ENCODE data around the gene MAN1B1.
"Not testable (repeated sequence)": the region's sequence is repeated elsewhere in the genome, so short reads cannot be mapped to it uniquely, and the experiment has no call there.

Gene MAN1B1

DNA sequence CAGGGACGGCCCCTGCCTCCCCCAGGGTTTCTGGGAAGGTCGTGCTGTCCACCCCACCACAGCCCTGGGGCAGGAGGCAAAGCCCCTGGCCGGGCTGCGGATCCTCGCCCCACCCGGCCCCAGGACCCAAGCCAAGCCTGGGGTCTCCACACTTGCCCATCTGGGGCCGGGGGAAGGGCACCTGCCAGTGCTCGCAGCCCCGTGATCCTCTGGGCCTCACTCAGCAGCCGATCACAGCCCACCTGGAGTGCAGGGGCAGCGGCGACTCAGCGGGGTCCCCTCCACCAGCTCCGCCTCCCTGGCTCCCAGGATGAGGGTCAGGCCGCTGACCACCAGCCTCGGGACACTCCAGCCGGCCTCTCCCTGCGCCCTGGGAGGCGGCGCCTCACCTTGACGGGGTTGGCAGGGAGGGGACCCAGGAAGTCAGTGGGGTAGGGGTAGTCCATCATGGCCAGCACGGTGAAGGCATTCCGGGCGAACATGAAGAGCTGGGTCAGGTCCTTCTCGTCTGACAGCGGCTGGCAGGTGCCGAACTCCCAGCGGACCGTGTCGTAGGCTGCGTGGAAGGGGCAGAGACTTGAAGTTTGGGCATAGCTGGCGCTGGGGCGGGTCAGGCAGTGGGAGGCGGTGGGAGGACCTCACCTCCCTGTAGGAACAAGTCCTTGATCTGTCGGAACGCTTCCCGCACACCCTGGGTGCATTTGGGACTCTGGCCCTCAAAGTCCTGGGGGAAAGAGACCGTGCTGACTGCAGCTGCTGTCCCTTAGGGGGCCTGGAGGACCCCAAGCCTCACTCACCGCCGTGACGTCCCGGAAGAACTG is 26.0 kb downstream of the MAN1B1 start:
- no peak for DNase-seq

DNA sequence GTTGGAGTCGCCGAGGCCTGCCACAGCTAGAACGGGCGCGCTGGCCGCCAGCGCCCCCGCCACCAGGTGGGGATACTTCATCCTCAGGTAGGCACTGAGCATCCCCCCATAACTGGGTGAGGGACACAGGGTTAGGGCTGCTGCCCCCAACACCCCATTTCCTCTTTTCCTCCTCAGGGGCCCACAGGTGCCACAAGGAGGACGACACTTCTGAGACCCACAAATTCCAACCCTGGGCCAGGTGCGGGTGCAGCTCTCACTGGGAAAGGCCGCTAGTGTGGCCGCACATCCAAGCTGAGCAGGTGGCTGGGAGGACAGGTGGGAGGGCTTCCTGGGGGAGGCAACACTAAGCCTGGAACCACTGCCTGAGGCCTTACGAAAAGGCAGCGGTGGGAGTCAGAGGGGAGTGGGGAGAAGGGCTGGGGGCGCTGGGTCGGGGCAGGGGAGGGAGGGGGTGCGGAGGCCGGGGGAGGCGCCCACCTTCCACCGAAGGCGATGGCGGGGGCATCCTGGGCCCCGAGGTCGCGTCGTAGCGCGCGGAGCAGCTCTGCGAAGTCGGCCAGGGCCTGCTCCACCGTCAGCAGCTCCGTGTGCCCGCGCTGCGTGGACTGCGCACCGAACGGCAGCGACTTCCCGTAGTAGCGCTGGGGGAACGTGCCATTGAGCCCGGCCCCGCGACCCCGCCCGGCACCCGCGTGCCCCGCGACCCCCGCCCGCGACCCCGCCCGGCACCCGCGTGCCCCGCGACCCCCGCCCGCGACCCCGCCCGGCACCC is 26.8 kb downstream of the MAN1B1 start:
- DNase-seq = peak; percentile 35

DNA sequence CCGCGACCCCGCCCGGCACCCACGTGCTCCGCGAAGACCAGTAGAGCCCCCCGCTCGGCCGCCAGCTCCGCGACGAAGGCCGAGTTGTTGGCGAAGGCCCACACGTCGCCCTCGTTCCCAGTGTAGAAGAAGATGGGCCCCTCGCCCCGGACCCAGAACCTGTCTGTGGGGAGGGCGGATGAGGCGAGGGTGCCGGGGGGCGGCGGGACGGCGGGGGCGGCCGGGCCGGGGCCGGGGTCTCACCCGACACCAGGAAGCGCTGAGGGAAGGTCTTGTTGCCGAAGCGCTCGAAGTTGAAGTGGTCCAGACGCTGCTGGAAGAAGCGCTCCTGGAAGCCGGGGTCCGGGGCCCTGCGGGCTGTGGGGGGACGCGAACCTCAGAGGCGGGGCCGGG is 27.4 kb downstream of the MAN1B1 start:
- DNase-seq = peak; percentile 42

DNA sequence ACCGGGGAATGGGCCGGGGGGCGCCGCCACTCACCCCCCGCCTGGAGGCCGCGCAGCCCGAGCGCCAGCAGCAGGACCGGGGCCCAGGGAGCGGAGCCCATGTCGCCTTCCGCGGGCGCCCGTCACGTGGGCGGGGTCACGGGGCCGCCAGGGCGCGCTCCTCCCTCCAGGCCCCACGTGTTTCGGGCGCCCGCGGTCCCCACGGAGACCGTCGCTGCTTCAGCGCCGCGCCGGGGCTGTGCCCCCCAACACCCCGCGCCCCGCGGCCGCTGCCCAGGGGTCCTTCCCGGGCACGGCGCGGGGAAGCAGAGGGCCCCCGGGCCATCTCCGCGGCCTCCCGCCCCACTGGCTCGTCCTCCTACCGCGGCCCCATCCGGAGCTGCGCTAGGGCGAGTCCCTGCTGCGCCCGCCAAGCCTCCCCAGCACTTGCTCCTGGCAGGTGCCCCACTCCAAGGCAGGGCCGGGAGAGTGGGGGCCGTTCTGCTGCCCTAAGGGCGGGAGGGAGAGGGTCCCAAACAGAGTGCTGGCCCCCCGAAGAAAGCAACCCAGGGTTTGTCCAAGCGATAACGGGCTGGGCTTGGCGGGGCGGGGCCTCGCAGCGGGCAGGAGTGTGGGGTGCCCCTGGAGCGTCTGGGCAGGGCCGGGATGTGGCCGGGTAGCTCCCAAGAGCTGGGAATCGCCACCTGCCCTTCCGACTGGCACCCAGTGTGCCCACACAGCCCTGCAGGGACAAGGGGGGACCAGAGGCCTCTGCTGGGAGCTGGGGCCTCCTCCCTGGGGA is 28.0 kb downstream of the MAN1B1 start, which contains the start of gene DPP7:
Gene DPP7 (minus strand): TSS at position 121 of the 781 bp plus-strand sequence. CDS start 20 bp downstream, at position 101.
- DNase-seq = peak; percentile 70

DNA sequence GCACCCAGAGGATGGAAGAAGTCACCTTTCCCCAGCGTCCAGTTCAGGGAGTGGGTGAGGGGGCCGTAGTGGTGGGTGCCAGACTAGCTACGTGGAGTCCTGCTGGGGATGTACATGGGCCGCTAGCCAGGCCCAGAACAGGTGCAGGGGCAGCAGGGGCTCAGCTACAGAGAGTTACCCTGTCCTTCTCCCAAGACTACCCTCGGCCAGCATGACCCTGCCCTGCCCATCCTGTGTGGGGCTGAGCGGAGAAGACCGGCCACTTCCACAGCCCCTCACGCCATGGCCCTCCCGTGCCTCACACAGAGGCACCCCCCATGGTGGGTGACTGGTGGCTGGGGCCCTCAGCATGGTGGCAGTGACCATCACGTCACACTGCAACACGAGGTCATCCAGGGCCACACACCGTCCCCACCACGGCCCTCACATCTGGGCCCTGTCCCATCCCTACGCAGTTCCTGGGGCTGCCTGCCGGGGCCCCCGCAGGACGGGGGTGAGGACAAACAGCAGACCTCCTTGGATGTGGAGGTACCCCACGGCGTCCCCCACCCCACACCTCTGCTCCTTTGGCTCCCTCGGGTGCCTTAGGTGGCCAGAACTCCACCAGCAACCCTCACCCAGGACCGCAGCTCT is 28.7 kb downstream of the MAN1B1 start:
- no peak for DNase-seq

DNA sequence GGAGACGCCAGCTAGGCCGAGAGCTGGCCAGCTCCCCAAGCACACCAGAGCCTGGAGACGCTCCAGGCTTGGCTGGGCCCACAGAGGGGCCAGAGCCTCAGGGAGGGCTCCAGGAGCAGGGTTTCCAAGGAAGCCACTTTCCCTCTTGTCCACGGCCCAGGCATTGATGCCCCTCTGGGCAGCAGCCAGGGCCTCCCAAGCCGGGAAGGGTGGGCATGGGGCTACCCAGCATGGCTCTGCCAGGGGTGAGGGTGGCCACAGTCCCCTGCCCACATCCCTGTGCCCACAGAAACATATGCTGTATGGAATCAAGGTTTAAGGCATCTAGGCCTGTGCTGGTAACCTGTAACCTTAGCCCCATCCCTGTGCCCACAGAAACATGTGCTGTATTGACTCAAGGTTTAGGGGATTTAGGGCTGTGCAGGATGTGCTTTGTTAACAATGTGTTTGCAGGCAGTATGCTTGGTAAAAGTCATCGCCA is 29.3 kb downstream of the MAN1B1 start:
- DNase-seq = no peak

DNA sequence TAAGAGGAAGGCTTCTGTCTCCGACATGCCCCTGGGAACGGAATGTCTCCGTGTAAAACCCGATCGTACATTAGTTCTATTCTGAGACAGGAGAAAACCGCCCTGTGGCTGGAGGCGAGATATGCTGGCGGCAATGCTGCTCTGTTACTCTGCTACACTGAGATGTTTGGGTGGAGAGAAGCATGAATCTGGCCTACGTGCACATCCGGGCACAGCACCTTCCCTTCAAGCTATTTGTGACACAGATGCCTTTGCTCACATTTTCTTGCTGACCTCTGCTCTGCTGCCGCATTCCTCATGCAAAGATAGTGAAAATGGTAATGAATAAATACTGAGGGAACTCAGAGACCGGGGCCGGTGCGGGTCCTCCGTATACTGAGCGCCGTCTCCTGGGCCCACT is 29.9 kb downstream of the MAN1B1 start:
- DNase-seq = no peak

DNA sequence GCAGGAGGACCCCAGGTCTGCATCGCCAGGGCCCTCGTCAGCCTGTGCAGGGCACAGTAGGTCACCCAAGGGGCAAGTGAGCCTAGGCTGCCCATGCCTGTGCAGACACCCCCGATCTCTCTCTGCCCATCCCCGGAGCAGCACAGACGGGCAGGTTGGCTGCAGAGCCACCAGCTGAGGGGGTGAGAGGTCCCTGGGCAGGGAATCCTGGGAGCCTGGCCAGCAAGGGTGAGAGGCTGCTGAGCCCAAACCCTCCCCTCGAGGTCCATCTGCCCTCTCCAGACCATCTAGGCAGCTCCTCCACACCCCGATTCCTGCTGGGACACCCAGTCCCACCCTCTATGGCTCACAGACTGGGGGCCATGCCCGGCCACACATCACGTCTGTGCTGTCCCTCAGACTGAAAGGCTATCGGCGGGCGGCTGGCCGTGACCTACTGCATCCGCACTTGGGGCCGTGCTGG is 30.5 kb downstream of the MAN1B1 start:
- no peak for DNase-seq

DNA sequence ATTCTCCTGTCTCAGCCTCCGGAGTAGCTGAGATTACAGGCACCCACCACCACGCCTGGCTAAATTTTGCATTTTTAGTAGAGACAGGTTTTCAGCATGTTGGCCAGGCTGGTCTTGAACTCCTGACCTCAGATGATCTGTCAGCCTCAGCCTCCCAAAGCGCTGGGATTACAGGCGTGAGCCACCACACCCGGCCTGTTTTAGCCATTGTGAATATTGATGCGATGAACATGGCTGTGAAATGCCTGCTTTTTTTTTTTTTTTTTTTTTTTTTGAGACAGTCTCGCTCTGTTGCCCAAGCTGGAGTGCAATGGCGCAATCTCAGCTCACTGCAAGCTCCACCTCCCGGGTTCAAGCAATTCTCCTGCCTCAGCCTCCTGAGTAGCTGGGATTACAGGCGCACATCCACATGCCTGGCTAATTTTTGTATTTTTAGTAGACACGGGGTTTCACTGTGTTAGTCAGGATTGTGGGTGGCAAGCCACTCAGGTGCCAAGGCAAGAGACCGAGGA is 31.4 kb downstream of the MAN1B1 start:
- DNase-seq = not testable (repeated sequence)

DNA sequence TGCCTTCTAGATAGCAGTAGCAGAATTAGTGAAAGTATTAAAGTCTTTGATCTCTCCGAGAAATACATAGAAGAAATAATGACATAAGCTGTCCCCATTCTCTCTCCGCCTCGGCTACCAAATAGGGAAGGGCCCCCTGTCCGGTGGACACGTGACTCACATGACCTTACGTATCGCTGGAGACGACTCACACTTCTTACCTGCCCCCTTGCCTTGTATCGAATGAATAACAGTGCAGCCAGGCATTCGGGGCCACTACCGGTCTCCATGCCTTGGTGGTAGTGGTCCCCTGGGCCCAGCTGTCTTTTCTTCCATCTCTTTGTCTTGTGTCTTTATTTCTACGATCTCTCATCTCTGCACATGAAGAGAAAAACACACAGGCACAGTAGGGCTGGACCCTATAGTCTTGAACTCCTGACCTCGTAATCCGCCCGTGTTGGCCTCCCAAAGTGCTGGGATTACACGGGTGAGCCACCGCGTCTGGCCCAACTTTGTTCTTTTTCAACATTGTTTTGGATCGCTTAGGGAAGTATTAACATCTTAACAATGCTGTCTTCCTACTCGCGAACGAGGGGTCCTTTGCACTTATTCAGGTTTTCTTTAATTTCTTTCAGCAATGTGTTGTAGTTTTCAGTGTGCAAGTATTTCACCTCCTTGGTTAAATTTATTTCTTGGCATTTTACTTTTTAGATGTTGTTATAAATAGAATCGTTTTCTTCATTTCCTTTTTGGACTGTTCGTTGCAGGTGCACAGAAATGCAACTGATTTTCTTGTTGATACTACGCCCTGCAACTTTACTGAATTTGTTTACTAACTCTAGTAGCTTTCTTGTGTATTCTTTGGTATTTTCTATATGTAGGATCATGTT is 35.4 kb downstream of the MAN1B1 start:
- peak; percentile 16 for DNase-seq

DNA sequence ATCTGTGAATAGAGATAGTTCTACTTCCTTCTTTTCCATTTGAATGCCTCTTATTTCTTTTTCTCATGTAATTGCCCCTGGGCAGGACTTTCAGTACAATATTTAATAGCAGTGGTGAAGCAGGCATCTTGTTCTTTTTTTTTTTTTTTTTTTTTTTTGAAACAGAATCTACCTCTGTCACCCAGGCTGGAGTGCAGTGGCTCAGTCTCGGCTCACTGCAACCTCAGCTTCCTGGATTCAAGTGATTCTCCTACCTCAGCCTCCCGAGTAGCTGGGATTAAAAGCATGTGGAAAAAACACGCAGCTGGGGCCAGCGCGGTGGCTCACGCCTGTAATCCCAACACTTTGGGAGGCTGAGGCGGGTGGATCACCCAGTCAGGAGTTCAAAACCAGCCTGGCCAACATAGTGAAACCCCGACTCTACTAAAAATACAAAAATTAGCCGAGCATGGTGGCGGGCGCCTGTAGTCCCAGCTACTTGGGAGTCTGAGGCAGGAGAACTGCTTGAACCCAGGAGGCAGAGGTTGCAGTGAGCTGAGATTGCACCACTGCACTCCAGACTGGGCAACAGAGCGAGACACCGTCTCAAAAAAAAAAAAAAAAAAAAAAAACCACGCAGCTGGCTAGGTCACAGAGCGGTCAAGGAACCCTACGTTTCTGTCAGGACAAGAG is 36.1 kb downstream of the MAN1B1 start:
- not testable (repeated sequence) for DNase-seq

DNA sequence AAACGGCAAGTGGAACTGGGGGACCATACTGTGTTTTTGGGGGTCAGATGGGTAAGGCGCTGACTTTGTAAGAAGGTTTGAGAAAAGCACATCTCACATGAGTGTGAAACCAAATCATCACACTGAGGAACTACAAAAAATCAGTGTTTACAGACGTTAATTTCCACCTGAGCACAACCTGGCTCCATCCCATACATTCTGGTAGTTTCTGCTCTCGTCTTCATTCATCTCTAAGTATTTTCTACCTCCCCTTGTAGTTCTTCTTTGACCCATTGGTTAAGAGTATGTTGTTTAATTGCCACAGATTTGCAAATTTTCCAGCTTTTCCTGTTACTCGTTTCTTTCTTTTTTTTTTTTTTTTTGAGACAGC is 36.7 kb downstream of the MAN1B1 start:
- no peak for DNase-seq

DNA sequence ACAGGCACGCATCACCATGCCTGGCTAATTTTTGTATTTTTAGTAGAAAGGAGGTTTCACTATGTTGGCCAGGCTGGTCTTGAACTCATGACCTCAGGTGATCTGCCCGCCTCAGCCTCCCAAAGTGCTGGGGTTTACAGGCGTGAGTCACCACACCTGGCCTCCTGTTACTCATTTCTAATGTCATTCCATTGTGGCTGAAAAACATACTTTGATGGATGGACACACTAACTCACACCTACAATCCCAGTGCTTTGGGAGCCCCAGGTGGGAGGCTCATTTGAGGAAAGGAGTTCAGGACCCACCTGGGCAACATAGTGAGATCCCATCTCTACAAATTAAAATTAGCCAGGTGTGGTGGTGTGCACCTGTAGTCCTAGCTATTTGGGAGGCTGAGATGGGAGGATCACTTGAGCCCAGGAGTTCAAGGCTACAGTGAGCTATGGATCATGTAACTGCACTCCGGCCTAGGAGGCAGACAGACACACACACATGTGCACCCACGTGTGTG is 37.2 kb downstream of the MAN1B1 start:
- not testable (repeated sequence) for DNase-seq

DNA sequence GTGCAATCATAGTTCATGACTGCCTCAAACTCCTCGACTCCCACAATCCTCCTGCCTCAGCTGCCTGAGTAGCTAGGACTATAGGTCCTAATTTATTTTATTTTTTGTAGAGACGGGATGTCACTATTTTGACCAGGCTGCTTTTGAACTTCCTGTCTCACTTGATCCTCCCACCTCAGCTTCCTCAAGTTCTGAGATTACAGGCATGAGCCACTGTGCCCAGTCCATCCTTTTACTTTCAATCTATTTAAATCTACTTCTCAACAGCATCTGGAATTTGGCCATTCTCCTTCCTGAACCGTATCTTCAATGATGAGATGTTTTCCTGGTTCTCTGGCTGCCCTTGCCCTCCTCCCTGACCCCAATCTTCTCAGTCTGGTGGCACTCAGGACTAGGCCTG is 40.0 kb downstream of the MAN1B1 start:
- DNase-seq = no peak

DNA sequence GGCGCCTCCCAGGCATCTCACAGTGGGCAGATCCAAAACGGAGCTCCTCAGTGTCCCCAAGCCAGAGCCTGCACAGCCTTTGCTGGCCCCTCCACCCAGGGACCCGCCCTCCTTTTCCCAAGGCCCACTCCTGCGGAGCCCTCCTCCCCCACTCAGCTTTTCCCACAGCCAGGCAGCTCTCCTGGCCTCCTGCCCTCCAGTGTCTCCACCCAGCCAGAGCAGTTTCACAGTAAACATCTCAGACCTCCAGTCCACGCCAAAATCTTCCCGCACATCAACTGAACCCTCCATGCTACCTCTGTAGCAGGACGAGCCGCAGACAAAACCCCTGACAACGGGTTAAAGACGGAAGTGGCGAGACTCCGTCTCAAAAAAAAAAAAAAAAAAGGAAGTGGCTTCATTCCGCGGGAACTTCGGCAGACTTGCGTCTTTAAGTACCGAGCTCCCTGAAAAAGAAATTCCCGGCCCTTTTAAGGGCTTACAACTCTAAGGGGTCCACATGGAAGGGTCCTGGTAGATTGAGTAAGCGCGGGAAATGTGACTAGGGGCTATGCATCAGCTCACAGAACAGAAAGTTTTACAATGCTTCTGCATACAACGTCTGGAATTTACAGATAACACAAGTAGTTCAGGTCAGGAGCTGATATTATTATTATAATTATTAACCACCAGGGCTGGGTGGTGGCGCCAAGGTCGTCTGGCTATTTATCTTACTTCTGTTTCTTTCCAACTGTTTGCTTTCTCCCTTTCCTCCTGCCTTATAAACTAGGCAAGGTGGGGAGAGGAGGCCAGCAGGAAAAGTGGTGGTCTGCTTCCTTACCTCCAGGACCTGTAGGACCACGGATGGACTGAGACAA is 40.7 kb downstream of the MAN1B1 start:
- no peak for DNase-seq

DNA sequence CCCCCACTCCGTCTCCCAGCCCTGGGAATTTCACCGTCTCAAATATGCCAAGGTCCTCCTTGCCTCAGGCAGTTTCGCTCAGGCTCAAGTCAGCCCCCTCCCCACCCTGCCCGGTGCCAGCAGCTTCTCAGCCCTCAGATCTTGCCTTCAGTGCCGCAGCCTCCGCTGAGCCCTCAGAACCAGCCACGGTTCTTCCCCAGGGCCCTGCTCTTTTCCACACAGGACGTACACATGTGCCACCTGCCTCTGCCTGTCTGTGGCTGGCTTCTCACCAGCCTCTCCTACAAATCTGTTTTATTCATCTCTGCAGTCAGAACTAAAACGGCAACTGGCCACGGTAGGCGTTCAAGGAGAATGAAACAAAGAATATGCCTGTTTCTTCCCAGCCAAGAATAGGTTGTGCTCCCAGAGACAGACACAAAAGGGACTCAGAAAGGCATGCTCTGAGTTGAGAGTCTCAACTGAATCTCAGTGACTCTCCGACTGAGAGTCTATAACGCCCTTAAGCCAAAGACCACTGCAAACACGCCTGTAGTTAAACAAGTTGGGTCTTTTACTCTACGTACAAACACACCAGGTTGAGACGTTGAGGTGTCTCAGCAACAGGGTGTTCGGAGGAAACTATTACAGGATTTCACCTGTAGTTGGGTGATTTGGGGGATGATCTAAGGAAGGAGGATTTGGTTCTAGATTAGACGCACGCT is 41.5 kb downstream of the MAN1B1 start:
- DNase-seq = no peak

DNA sequence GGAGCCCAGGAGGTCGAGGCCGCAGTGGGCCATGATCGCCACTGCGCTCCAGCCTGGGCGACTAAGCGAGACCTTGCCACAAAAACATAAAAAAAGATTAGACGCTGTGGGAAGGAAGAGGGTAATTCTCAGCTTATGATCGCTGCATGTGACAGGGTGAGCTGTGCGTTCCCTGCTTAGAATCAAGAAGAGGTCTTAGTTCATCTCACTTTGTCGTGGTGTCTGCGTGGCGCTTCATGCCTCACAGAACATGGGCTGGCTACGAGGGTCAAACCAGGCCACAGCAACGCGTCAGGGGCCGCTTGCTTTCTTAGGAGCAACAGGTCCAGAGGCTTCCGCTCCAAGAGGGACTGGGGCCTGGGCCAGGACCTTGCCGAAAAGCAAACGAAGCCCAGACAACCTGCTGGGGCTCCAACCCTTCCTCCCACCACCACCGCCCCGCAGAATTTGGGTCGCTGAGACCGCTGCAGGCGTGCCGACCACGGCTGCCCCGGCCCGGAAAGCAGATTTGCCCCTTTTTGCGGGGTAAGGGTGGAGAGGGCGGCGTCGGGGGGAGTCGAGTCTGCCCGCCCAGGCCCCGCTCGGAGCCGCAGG is 42.2 kb downstream of the MAN1B1 start:
- peak; percentile 59 for DNase-seq

DNA sequence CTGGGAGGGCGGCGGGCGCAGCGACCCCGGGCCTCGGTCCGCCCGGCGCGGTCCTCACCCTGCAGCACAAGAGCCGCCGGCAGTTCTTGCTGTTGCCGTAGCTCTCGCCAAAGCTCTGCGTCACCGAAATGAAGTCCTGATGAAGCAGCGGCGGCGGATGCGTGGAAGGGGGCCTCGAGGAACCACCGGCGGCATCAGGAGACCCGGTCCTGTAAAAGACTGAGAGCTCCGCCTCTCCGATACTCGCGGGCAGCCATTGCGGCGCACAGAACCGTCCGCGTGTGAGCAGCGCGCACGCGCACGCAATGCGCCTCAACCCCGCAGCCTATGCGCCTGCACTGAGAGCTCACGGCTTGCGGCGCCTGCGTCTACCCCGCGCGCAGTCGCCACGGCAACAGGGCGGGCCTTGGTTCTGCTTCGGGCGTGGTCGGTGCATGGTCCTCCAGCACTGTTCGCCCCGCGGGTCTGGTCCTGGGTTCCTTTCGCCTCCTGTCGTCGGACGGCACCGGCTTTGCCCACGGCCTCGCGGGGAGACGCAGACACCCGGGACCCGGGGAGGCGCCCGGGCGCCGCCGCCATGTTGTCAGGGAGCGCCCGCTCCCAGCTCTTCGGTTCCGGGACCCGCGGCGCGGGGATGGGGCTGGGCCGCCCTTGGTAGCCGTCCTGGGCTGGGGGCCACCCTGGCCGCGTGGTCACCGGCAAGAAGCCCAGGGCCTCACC is 42.8 kb downstream of the MAN1B1 start:
- peak; percentile 94 for DNase-seq
